GM21717 (cell line): Measurements from ENCODE around the gene BATF2.

ENCODE experiments used
- ATAC-seq: cut with Tn5 transposase; IDR thresholded peaks from one replicate; pipeline ENCODE4 v1.9.1; 2021; ENCODE audit warnings: mild to moderate bottlenecking, moderate library complexity; ENCODE audit not compliant: unreplicated experiment

Gene BATF2

DNA sequence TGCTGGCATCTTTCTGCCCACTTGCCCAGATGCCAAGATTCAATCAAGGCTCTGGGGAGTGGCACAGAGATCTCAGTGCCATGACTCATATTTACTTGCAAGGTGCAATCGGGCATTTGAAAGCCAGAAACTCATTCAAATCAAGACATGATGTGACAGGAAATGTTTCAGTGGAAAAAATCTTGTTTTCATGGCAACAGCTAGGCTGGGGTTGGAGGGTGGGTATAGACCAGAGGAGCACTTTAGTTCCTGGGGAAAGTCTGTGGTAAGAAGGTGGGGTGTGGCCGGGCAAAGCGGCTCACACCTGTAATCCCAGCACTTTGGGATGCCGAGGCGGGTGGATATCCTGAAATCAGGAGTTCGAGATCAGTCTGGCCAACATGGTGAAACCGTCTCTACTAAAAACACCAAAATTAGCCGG is 26.0 kb downstream of the BATF2 start:
- no peak for ATAC-seq

GRCh38 chr11:64969209-64969608 is 27.6 kb downstream of the BATF2 start:
- ATAC-seq = no peak

- ATAC-seq = no peak
Observed at GRCh38 chr11:64967375-64967774, 29.4 kb downstream of the BATF2 start.

- ATAC-seq = no peak
Observed at GRCh38 chr11:64963072-64963631, 33.6 kb downstream of the BATF2 start.

GRCh38 chr11:64960719-64961118 is 36.1 kb downstream of the BATF2 start:
- no peak for ATAC-seq

- no peak for ATAC-seq
Observed at GRCh38 chr11:64959498-64959897, 37.3 kb downstream of the BATF2 start.

DNA sequence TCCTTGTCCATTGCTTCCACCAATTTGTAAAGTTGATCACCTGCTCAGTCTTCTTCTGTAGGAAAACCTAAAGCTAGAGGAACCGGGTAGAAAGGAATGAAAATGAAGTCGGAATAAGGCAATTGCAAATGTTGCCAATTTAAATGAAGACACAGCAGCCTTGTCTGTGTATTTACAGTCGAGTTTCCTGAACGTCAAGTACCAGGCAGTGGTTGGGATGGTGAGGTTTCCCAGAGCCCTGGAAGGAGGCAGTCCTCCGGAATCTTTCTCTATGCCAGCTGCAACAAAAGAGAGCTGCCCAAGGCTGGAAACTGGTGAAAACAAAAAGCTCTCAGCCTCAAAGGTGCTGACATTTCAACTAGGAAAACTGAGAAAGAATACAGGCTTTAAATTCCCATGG is 42.6 kb downstream of the BATF2 start:
- no peak for ATAC-seq

GRCh38 chr11:64951529-64951928 is 45.2 kb downstream of the BATF2 start:
- ATAC-seq = no peak

- ATAC-seq = no peak
Observed at GRCh38 chr11:64947208-64947814, 49.5 kb downstream of the BATF2 start.
